WI38 (cell line): ENCODE measurements around the gene KIF27.
A peak's percentile ranks its signal among the peaks of the same experiment; 100 is the strongest.

Source experiments
- H3K4me3 ChIP-seq: 2 replicates; pipeline ENCODE4 v1.5.1; 2011; ENCODE audit warnings: low read depth, mild to moderate bottlenecking, control low read depth, low read length
- TF ChIP-seq, protein P1 (sequence below): IDR thresholded peaks from 2 replicates; pipeline ENCODE4 v1.5.1; 2012; ENCODE audit warnings: low read depth, mild to moderate bottlenecking, control low read depth, low read length

KIF27 gene

DNA sequence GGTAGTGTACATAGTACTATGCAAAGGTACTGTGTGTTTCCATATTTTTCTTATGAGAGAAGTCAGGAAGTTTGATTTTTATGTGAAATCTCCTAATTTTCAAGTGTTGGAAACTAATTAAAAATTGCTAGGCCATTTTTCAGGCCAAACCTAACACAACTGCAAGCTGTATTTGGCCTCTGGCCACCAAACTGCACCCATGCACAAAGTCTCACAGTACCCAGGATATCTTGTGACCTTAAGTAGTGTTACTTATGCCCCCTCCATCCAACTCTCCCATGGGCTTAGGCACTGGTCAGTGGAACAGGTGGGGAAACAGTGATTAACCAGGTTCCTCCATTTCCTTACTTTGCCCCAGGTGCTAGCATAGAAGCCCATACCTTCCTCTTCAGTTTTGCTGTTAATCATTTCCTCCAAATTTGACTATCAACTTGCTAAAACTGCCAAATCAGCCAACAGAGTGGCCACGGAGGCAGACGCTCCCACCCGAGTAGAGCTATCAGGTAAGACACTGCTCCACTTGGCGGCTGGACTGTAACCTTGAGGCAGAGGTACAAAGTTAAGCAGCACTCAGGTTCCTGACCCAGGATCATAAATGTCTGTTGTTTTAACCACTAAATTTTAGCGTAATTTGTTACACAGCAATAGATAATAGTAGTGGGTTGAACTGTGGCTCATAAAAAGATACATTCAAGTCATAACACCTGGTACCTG, 19.5 kb upstream of the KIF27 start:
- TF ChIP-seq, protein P1, sequence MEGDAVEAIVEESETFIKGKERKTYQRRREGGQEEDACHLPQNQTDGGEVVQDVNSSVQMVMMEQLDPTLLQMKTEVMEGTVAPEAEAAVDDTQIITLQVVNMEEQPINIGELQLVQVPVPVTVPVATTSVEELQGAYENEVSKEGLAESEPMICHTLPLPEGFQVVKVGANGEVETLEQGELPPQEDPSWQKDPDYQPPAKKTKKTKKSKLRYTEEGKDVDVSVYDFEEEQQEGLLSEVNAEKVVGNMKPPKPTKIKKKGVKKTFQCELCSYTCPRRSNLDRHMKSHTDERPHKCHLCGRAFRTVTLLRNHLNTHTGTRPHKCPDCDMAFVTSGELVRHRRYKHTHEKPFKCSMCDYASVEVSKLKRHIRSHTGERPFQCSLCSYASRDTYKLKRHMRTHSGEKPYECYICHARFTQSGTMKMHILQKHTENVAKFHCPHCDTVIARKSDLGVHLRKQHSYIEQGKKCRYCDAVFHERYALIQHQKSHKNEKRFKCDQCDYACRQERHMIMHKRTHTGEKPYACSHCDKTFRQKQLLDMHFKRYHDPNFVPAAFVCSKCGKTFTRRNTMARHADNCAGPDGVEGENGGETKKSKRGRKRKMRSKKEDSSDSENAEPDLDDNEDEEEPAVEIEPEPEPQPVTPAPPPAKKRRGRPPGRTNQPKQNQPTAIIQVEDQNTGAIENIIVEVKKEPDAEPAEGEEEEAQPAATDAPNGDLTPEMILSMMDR = no peak
- H3K4me3 ChIP-seq = no peak overlapping the region

DNA sequence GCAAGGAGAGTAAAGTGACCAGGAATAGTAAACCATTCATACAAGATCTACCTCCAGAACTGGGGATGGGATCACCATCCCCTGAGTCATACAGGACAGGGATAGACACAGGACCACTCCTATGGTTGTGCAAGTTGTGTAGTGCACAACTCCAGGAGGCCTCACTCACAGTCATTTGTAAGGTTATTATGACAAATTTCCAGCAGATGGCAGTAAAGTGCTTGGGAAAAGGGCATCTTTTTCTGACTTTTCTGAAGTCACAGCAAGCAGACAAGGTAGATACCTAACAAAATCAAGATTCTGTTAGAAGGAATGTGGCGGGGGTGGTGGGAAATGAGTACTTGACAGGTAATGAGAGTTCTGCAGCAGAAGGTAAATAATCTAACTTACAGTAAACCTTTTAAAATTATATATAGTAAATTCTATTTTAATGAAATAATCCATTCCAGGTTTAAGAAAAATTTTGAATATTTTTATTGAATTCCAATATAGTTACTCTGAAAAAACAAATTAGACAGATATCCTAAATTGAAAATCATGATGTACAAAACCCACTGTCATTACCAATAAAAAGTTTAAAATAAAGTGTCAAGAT, 16.7 kb upstream of the KIF27 start:
- TF ChIP-seq, protein P1 = peak; percentile 21; the same call in 1 of the 2 replicates
- no peak overlapping the region for H3K4me3 ChIP-seq

GRCh38 chr9:83936523-83936922, 15.3 kb upstream of the KIF27 start:
- TF ChIP-seq, protein P1 = no peak
- no peak overlapping the region for H3K4me3 ChIP-seq

GRCh38 chr9:83935276-83935935, 14.2 kb upstream of the KIF27 start:
- TF ChIP-seq, protein P1 = no peak
- H3K4me3 ChIP-seq = no peak overlapping the region

DNA sequence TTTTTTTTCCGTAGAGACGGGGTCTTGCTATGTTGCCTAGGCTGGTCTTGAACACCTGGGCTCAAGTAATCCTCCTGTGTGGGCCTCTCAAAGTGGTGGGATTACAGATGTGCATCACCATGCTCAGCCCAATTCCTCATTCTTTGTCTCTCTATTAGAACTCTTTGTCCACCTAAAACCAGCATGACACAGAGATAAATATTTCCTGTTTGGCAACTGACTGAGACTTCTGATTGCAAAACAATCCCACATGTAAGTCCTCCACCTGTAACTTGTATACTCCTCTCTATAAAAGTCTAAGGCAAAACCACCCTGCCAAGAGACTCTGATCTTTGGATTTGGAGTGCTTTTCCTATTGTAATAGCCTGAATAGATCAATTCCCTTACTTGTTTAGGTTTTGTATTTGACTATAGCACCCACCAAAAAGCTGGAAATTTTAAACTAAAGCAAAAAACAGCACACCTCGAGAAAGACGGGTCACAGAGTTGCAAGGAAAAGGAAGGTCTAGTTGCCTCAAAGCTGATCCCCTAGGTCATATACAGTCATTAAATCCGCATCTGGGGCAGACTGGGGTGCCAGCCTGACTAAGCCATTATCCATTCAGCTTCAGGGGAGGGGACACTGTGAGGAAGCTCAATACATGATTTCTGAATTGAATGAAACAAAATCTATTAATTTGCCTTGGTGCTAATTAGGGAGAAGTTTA, 13.5 kb upstream of the KIF27 start:
- H3K4me3 ChIP-seq = no peak overlapping the region

GRCh38 chr9:83933790-83934189, 12.6 kb upstream of the KIF27 start:
- H3K4me3 ChIP-seq = no peak overlapping the region
- TF ChIP-seq, protein P1 = no peak

More for the DNA sequence above, 13.5 kb upstream of the KIF27 start:
- TF ChIP-seq, protein P1 = no peak
